Heart left ventricle (tissue), 13 donors: ENCODE data around the gene HTRA1.

ENCODE experiments used
- CTCF ChIP-seq, 12 donors: fragments of 200-600 bp; sonication (generic) in 4 of 12; IDR thresholded peaks; one replicate each; pipeline versions ENCODE4 v1.5.0 to v1.8.0; 2018 to 2022; ENCODE audit warnings: antibody characterized with exemption in 12 of 12, mild to moderate bottlenecking in 5 of 12
- POLR2A ChIP-seq, 2 donors: fragments of 450-650 bp; IDR thresholded peaks; one replicate each; pipeline ENCODE4 v1.6.1; 2017; ENCODE audit warnings: antibody characterized with exemption in 2 of 2, mild to moderate bottlenecking in 2 of 2, moderate library complexity in 2 of 2
- donor health status: ischemic (EF 13 %, LVEDD 7.1; RV severe dilation, severe dysfunction).
- donor health status: DM: no; HTN: yes; CAD: no.
- donor health status: DM: no; HTN: no; CAD: no.
- donor health status: ischemic (EF 25% LVEDD 6.9; RV normal size, moderate dysfunction).
- donor health status: ischemic (EF 25% LVEDD 5.7; RV mildly dilated, moderate dysfunction).
- donor health status: ischemic (EF 35%, LVEDD 5.7; RV mildly dilated, moderate dysfunction).
- donor health status: nonischemic (EF 11% LVEDD 7.7; RV severe dilation, severe dysfunction).
- donor health status: DM: yes; HTN: yes; CAD: no.
- donor health status: PGD.
- donor health status: ischemic (EF 29% LVEDD 5.4; RV normal size, mild dysfunction).
- donor health status: nonischemic (EF 23%, LVEDD 6.1; RV moderate dilation, normal function).

DNA sequence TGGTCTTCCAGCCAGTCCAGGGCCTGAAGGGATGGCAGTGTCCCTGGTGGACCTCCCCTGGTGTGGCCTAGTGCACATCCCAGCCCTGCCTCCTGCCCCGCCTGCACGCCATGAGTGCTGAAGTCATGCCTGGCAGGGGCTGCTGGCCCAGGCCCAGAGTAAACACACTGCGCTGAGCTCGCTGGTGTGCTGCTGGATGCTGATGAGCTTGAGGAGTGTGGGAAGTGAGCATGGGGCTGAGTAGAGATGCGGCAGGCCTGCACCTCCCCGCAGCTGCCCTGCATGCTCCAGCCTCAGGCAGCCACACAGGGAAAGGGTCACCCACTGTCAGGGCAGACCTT is 43.2 kb downstream of the HTRA1 start:
- TF ChIP-seq CTCF (IDR thresholded peaks at IDR 0.05), result no peak
- TF ChIP-seq POLR2A (IDR thresholded peaks at IDR 0.05), result no peak
